ENCODE measurements around the gene RPS26.

The RPS26 gene

DNA sequence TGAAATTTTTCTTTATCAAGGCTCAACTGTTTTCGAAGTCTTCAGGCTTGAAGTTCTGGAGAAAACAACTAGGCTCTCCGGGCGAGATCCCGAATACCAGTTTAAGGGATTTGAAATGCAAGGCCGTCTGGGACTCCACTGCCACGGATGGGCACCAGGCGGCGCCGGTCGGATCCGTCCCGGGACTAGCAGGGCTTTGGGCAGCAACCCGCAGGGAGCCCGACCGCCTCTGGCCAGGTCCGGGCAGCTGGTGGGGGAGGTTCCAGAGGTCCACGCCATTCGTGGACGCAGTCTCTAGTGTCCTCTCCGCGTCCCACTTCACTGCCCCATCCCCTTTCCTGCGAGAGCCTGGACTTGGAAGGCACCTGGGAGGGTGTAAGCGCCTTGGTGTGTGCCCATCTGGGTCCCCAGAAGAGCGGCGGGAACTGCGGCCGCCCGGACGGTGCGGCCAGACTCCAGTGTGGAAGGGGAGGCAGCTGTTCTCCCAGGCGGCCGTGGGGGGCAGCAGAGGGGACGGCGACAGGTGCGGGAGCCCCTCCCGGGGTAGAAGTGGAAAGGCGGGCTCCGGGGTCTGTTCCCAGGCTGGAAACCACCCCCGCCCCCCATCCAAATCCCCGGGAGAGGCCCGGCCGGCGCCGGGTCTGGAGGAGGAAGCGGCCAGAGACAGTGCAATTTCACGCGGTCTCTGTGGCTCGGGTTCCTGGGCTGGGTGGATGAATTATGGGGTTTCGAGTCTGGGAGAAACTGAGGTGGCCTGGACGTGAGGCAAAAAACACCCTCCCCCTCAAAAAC is 37.4 kb downstream of the RPS26 start:
- DNase-seq, result peak; percentile 71

GRCh38 chr12:56079723-56080555 is 38.2 kb downstream of the RPS26 start, which contains the start of gene ERBB3:
Gene ERBB3 (plus strand): TSS chr12:56080165. CDS start chr12:56080301, 136 bp downstream.
- DNase-seq, result peak; percentile 77

- no peak for DNase-seq
Measured at GRCh38 chr12:56080556-56081138, 38.9 kb downstream of the RPS26 start.

DNA sequence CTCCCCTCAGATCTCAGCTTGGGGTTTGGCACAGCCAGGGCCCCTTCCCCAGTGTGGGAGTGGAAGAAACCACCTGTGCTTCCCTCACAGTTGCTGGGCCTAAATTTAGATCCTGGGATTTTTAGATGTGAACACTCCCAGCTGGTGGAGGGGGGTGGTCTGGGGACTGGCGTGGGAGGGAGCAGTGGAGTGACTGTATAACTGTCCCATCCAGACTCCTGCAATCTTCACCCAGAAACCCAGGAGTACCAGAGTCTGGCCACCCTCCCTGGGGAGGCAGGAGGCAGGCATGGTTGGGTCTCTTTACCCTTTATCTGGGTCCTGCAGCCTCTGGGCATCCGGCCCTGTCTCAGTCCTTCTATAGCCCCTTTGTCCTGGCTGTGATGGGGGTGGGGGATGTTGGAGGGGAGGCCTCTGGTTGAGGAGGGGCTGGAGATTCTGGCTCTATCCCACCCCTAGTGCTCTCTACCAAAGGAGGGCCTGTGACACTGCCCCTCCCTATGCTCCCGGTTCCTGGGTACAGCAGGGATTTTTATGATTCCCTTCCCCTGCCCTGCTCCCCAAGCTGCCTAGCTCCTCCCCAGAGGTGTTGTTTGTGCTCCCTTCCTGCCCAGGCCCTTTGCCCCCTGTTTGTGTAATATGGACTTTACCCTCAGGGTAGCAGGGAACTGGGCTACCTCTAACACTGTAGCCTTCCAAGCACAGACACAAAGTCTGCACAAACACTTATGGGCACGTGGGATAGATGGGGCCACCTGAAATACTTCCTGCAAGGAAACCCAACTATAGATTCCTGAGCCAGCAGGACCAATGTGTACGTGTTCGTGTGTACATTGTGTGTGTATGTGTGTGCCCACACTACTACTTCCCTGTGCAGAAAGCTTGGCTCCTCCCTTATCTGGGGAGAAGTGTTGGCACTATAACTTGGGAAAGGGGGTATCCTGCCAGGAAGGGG is 40.0 kb downstream of the RPS26 start:
- no peak for DNase-seq

DNA sequence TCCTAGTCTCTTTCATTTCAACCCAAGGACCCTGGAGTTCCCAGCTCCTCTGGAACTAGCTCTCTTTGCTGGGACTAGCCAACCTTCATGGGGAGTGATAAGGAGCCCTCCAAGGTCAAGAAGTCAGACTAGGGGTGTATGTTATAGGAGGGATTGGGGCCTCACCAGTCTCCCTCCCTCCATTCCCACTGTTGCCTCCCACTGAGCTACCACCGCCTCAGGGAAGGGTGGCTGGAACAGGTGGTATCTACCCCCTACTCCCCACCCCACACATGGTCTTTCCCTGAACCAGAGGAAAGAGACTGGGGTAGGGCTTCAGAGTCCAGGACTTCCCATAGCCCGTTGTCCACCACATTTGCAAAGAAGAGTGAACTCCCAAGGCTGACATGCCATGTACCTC is 40.7 kb downstream of the RPS26 start:
- DNase-seq, result no peak

GRCh38 chr12:56082967-56083366 is 41.2 kb downstream of the RPS26 start:
- no peak for DNase-seq

- peak; percentile 67 for DNase-seq
Measured at GRCh38 chr12:56084958-56085543, 43.3 kb downstream of the RPS26 start.

DNA sequence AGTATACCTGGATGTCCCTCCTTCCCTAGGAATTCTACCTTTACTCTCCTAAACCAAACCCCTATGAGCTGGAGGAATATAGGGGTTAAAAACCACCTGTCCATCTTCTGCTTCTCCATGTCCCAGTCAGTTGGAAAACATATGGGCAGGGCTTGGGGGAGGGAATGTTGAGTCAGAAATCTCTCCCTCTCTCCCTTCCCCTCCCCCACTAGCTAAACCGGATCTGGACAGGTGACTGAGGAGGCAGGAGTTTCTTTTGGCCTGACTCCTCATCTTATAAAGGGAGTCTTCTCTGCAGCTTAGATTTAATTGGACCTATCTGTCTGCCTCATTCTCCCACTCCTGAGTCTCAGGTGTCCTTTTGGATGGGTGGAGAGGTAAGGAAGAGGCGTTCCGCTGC is 44.4 kb downstream of the RPS26 start:
- DNase-seq, result no peak

DNA sequence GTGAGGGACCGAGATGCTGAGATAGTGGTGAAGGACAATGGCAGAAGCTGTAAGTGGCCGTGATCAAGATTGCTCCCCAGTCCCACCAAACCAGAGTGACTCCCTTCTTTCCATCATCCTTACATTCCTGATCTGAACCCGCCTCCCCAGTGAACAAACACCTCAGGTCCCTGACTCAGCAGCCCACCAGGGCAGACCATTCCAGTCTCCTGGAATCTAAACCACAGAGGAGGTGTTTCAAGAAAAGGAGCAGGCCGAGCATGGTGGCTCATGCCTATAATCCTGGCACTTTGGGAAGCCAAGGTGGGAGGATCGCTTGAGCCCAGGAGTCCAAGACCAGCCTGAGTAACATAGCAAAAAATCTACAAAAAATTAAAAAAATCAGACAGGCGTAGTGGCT is 44.9 kb downstream of the RPS26 start:
- DNase-seq, result no peak

DNA sequence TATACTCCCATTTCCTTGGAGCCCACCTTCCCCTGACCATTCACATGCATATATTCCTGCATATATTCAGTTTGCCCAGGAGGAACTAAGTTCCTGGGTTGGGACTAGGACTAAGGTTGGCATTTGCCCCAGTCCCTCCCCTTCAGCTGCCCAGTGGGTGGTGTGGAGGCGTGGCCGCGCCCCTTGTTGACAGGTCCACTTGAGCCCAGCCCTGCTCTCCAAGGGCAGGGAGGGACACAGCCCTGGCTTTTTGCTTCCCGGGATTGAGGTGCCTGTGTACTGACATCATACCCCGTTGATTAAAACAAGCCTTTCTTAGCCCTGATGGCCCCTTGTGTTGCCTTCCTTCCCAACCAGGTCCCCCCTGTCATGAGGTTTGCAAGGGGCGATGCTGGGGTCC is 45.5 kb downstream of the RPS26 start:
- no peak for DNase-seq
